Measurements from ENCODE around the gene MAMSTR.

The MAMSTR gene

DNA sequence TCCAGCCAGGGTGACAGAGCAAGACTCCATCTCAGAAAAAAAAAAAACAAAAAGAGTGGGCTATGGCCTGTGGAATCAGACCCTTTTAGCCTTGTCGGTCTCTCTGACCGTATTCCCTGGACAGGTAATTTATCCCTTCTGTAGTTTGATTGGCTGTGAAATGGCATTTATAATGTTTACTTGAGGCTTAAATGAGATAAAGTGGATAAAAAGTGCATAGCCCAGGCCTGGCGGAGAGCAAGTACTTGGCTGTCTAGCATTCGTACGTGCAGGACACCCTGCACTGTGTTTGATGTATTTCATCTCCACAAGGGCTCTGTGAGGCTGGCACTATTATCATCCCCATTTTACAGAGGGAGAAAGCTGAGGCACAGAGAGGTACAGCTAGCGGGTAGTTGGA, 53.7 kb downstream of the MAMSTR start:
- TF ChIP-seq SIN3A (IDR thresholded peaks at IDR 0.05; ENCODE audit: borderline replicate concordance, insufficient read depth, low read length) (no peak), TAF1 (IDR thresholded peaks at IDR 0.05; ENCODE audit: borderline replicate concordance, insufficient read depth, low read length) (no peak), FOXP2 (optimal IDR thresholded peaks at IDR 0.05; ENCODE audit: borderline replicate concordance, extremely low read depth, extremely low read length, insufficient read depth) (no peak), POLR2AphosphoS5 (IDR thresholded peaks at IDR 0.05; ENCODE audit: low read depth, low read length) (no peak)
- TF ChIP-seq, protein P1, sequence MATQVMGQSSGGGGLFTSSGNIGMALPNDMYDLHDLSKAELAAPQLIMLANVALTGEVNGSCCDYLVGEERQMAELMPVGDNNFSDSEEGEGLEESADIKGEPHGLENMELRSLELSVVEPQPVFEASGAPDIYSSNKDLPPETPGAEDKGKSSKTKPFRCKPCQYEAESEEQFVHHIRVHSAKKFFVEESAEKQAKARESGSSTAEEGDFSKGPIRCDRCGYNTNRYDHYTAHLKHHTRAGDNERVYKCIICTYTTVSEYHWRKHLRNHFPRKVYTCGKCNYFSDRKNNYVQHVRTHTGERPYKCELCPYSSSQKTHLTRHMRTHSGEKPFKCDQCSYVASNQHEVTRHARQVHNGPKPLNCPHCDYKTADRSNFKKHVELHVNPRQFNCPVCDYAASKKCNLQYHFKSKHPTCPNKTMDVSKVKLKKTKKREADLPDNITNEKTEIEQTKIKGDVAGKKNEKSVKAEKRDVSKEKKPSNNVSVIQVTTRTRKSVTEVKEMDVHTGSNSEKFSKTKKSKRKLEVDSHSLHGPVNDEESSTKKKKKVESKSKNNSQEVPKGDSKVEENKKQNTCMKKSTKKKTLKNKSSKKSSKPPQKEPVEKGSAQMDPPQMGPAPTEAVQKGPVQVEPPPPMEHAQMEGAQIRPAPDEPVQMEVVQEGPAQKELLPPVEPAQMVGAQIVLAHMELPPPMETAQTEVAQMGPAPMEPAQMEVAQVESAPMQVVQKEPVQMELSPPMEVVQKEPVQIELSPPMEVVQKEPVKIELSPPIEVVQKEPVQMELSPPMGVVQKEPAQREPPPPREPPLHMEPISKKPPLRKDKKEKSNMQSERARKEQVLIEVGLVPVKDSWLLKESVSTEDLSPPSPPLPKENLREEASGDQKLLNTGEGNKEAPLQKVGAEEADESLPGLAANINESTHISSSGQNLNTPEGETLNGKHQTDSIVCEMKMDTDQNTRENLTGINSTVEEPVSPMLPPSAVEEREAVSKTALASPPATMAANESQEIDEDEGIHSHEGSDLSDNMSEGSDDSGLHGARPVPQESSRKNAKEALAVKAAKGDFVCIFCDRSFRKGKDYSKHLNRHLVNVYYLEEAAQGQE (IDR thresholded peaks at IDR 0.05; ENCODE audit: insufficient read depth in 1 of 2, low read depth in 2 of 2, low read length in 2 of 2), result no peak

DNA sequence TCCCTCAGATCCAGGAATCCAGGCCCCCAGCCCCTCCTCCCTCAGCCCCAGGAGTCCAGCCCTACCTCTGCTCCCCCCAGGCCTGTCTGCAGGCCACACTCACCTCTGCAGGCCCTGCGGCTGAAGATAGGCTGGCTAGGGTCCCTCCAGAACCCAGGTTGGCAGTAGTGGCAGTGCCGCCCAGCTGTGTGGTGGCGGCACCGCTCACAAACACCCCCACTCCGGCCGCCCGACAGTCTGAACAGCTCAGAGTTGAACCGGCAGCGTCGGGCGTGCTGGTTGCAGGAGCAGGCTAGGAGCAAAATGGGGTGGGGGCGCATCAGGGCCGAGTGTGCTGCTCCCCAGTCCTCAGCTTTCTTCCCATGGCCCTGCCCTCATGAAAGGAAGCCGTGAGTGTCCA, 55.0 kb downstream of the MAMSTR start:
- no peak for TF ChIP-seq SIN3A (IDR thresholded peaks at IDR 0.05; ENCODE audit: borderline replicate concordance, insufficient read depth, low read length)

DNA sequence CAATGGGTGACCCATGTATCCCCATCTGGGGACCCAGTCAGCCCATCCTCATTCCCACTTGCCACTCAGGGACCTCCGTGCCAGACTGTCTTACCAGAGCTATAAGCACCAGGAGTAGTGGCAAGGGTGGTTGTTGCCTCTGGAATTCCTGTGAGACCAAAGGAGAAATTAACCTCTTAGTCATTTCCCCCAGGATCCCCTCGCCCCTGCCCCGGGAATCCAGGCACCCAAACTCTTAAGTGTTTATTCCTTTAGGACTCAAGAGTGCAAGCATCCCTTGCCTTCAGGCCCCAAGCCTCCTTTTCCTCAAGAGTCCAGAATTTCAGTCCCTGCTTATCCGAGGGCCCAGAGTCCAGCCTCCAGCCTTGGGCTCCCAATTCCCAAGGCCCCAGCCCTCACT, 55.9 kb downstream of the MAMSTR start:
- TF ChIP-seq SIN3A (IDR thresholded peaks at IDR 0.05; ENCODE audit: borderline replicate concordance, insufficient read depth, low read length) (no peak), FOXP2 (optimal IDR thresholded peaks at IDR 0.05; ENCODE audit: borderline replicate concordance, extremely low read depth, extremely low read length, insufficient read depth) (no peak), POLR2AphosphoS5 (IDR thresholded peaks at IDR 0.05; ENCODE audit: low read depth, low read length) (no peak), TAF1 (IDR thresholded peaks at IDR 0.05; ENCODE audit: borderline replicate concordance, insufficient read depth, low read length) (no peak)
- TF ChIP-seq, protein P1 (IDR thresholded peaks at IDR 0.05; ENCODE audit: insufficient read depth in 1 of 2, low read depth in 2 of 2, low read length in 2 of 2), result no peak

All from PFSK-1 (cell line).